ENCODE measurements around the gene ADCK2. TPM values are rescaled to one million over a fixed set of nuclear protein-coding genes. Genes with fewer than 3 reads are reported as not detected.
"Not testable (repeated sequence)": the region's sequence is repeated elsewhere in the genome, so short reads cannot be mapped to it uniquely, and the experiment has no call there.

The ADCK2 gene
- total RNA-seq, 4 donors from 2014 or later: 19.8 to 40.4 (median 25.8) TPM

- DNase-seq: peak in 1 of 3 donors; percentile 25
- Histone ChIP-seq H3K27ac (peak overlapping the region; percentile 13 to 70 (median 44)), H3K4me1 (peaks cover 0 to 22% (median 1%) of the 10 kb centered on the region in 4 donors), H3K27me3 (no peaks in the 10 kb centered on the region), H3K9me3 (no peaks in the 10 kb centered on the region), H3K4me3 (peak overlapping the region in 1 of 4 donors; percentile 36), H3K36me3 (no peaks in the 10 kb centered on the region)
- no peak for TF ChIP-seq CTCF (IDR thresholded peaks at IDR 0.05)
- TF ChIP-seq POLR2A (IDR thresholded peaks at IDR 0.05): no peak
Observed at GRCh38 chr7:140655511-140656408, 17.0 kb upstream of the ADCK2 start.

- Histone ChIP-seq H3K27ac (peak overlapping the region; percentile 13 to 70 (median 44)), H3K9me3 (no peaks in the 10 kb centered on the region), H3K4me3 (peak overlapping the region in 2 of 4 donors; percentile 20 to 36), H3K4me1 (peaks cover 0 to 22% (median 1%) of the 10 kb centered on the region in 4 donors), H3K36me3 (no peaks in the 10 kb centered on the region), H3K27me3 (no peaks in the 10 kb centered on the region)
- TF ChIP-seq POLR2A (IDR thresholded peaks at IDR 0.05) (no peak), CTCF (IDR thresholded peaks at IDR 0.05) (no peak)
- DNase-seq: peak in 2 of 3 donors; percentile 54 to 84
Observed at GRCh38 chr7:140656548-140657515, 15.9 kb upstream of the ADCK2 start.

- H3K4me1 ChIP-seq: peaks cover 0 to 22% (median 1%) of the 10 kb centered on the region in 4 donors
- H3K27ac ChIP-seq: no peak overlapping the region
- no peak overlapping the region for H3K4me3 ChIP-seq
- no peaks in the 10 kb centered on the region for H3K27me3 ChIP-seq
- H3K36me3 ChIP-seq: no peaks in the 10 kb centered on the region
- no peak for TF ChIP-seq POLR2A (IDR thresholded peaks at IDR 0.05)
- TF ChIP-seq CTCF (IDR thresholded peaks at IDR 0.05): no peak
- no peak for DNase-seq
- no peaks in the 10 kb centered on the region for H3K9me3 ChIP-seq
Observed at GRCh38 chr7:140657891-140658290, 14.9 kb upstream of the ADCK2 start.

GRCh38 chr7:140659856-140660255 is 12.9 kb upstream of the ADCK2 start:
- peaks cover 0 to 14% (median 1%) of the 10 kb centered on the region in 4 donors for H3K4me1 ChIP-seq
- DNase-seq: peak in 1 of 3 donors; percentile 5
- TF ChIP-seq CTCF (IDR thresholded peaks at IDR 0.05) (no peak), POLR2A (IDR thresholded peaks at IDR 0.05) (no peak)

GRCh38 chr7:140661124-140661523 is 11.6 kb upstream of the ADCK2 start:
- Histone ChIP-seq H3K4me1 (peaks cover 0 to 9% (median 1%) of the 10 kb centered on the region in 4 donors), H3K27me3 (no peaks in the 10 kb centered on the region), H3K9me3 (no peaks in the 10 kb centered on the region), H3K27ac (no peak overlapping the region), H3K36me3 (no peaks in the 10 kb centered on the region), H3K4me3 (no peak overlapping the region)
- no peak for DNase-seq
- no peak for TF ChIP-seq POLR2A (IDR thresholded peaks at IDR 0.05)
- no peak for TF ChIP-seq CTCF (IDR thresholded peaks at IDR 0.05)

More at GRCh38 chr7:140659856-140660255, 12.9 kb upstream of the ADCK2 start:
- Histone ChIP-seq H3K4me3 (no peak overlapping the region), H3K9me3 (no peaks in the 10 kb centered on the region), H3K27ac (no peak overlapping the region), H3K36me3 (no peaks in the 10 kb centered on the region), H3K27me3 (no peaks in the 10 kb centered on the region)

- not testable (repeated sequence) for H3K27me3 ChIP-seq, H3K36me3 ChIP-seq, DNase-seq, H3K4me1 ChIP-seq, H3K27ac ChIP-seq, H3K4me3 ChIP-seq, H3K9me3 ChIP-seq
Observed at GRCh38 chr7:140662938-140663337, 9.8 kb upstream of the ADCK2 start.

All from Peyer's patch (tissue), 4 donors.